Lower leg skin (tissue), 3 donors: ENCODE results near the gene PXDN.

Source experiments
- POLR2A ChIP-seq, 2 donors: fragments of 450-650 bp; IDR thresholded peaks; one replicate each; pipeline ENCODE4 v1.6.1; 2016 to 2017; ENCODE audit warnings: antibody characterized with exemption in 2 of 2, mild to moderate bottlenecking in 1 of 2, moderate library complexity in 1 of 2
- TF ChIP-seq, protein P1 (sequence below), 3 donors: fragments of 450-650 bp; IDR thresholded peaks; one replicate each; pipeline ENCODE4 v1.5.1; 2016; ENCODE audit warnings: antibody characterized with exemption in 3 of 3, mild to moderate bottlenecking in 3 of 3, moderate library complexity in 2 of 3

DNA sequence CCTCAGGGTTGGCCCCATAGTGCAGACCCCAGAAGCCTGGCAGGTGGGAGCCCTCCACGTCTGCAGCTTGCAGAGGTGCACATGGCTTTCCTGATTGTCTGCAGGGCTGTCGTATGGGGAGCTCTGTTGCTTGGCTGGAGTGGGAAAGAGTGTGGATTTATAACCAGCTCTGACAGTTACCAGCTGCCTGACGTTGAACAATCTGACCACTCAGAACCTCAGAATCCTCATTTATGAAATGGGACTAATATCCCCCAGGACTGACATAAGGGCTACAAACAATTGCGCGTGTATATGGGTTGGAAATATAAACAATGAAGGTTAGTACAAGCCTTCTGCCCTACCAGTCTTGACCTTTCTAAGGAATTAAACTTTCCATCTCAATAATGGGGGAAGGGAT, 13.9 kb upstream of the PXDN start:
- TF ChIP-seq, protein P1, sequence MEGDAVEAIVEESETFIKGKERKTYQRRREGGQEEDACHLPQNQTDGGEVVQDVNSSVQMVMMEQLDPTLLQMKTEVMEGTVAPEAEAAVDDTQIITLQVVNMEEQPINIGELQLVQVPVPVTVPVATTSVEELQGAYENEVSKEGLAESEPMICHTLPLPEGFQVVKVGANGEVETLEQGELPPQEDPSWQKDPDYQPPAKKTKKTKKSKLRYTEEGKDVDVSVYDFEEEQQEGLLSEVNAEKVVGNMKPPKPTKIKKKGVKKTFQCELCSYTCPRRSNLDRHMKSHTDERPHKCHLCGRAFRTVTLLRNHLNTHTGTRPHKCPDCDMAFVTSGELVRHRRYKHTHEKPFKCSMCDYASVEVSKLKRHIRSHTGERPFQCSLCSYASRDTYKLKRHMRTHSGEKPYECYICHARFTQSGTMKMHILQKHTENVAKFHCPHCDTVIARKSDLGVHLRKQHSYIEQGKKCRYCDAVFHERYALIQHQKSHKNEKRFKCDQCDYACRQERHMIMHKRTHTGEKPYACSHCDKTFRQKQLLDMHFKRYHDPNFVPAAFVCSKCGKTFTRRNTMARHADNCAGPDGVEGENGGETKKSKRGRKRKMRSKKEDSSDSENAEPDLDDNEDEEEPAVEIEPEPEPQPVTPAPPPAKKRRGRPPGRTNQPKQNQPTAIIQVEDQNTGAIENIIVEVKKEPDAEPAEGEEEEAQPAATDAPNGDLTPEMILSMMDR (IDR thresholded peaks at IDR 0.05), result no peak
- TF ChIP-seq POLR2A (IDR thresholded peaks at IDR 0.05), result no peak
